ENCODE results near the gene MS4A10. TPM values are rescaled to one million over a fixed set of nuclear protein-coding genes. Genes with fewer than 3 reads are reported as not detected.

The MS4A10 gene
- total RNA-seq, 1 donor from 2014 or later, result not detected

DNA sequence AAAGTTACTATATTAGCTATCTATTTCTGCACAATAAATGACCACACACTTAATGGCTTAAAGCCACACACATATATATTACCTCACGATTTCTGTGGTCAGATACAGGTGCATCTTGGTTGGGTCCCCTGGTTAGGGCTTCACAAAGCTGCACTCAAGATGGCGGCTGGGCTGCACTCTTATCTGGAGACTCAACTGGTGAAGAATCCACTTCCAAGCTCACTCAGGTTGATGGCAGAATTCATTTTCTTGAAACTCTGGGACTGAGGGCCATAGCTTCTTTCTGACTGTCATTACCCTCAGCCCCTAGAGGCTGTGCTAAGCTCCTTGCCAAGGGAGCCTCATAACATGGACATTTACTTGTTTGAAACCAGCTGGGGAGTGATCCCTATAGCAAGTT lies 5.1 kb upstream of the MS4A10 start:
- peaks cover 6% of the 10 kb centered on the region for H3K4me1 ChIP-seq
- TF ChIP-seq, protein P1, sequence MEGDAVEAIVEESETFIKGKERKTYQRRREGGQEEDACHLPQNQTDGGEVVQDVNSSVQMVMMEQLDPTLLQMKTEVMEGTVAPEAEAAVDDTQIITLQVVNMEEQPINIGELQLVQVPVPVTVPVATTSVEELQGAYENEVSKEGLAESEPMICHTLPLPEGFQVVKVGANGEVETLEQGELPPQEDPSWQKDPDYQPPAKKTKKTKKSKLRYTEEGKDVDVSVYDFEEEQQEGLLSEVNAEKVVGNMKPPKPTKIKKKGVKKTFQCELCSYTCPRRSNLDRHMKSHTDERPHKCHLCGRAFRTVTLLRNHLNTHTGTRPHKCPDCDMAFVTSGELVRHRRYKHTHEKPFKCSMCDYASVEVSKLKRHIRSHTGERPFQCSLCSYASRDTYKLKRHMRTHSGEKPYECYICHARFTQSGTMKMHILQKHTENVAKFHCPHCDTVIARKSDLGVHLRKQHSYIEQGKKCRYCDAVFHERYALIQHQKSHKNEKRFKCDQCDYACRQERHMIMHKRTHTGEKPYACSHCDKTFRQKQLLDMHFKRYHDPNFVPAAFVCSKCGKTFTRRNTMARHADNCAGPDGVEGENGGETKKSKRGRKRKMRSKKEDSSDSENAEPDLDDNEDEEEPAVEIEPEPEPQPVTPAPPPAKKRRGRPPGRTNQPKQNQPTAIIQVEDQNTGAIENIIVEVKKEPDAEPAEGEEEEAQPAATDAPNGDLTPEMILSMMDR (IDR thresholded peaks at IDR 0.05), result no peak
- H3K9me3 ChIP-seq, result no peaks in the 10 kb centered on the region
- H3K27ac ChIP-seq, result no peak overlapping the region
- no peaks in the 10 kb centered on the region for H3K27me3 ChIP-seq
- H3K36me3 ChIP-seq, result no peaks in the 10 kb centered on the region
- DNase-seq, result peak; percentile 20
- H3K4me3 ChIP-seq, result no peak overlapping the region
- no peak for ATAC-seq
- intact Hi-C loops (cut with DNase I), result no loop called here

DNA sequence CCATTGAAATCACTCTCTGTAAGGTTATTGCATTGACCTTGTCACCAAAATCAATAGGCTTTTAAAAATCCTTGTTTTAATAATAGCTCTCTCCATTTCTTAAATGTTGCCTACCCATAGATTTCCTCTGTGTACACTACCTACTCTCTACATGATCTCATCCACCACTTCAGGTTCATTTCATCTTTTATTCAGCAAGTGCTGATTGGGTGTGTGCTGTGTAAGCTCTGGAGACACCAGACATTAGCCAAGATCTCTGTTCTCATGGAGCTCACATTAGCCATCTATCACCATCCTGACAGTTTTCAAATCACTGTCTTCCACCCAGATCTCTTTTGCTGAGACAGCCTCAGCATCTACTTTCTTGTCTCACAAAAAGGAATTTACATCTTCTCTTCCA lies 4.4 kb upstream of the MS4A10 start:
- intact Hi-C loops (cut with DNase I), result no loop called here
- Histone ChIP-seq H3K4me3 (no peak overlapping the region), H3K27ac (no peak overlapping the region), H3K9me3 (no peaks in the 10 kb centered on the region), H3K36me3 (no peaks in the 10 kb centered on the region), H3K4me1 (no peaks in the 10 kb centered on the region), H3K27me3 (no peaks in the 10 kb centered on the region)
- DNase-seq (no peak), ATAC-seq (no peak)
- TF ChIP-seq, protein P1 (IDR thresholded peaks at IDR 0.05), result no peak

DNA sequence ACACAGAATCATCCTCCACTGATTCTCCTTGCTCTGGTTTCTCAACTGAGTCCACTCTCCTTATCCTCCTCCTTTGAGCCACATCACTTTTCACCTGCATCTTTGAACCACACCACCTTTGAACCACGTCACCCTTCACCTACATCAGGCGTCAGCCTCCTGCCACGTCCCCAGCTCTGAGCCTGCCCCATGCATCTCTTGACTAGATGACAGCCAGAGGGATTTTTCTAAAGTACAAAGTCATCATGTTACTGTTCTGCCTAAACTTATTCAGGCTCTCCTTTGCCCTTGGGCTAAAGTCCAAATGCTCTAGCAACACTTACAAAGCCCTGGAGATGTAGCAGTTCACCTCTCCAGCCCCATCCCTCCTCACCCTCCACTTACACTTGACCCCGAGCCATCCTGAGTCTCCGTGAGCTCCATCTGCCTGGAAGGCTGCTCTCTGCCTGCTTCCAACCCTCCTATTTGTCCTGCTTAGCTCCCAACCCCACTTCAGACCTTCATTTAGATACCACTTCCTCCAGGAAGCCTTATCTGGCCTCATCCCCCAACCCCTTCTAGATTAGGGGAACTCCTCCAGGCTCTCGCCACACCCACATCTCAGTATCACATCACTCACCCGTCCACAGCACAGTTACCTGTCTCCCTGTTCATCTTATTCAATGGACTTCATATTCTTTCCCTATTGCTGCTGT lies 3.7 kb upstream of the MS4A10 start:
- Histone ChIP-seq H3K9me3 (no peaks in the 10 kb centered on the region), H3K27ac (no peak overlapping the region), H3K27me3 (no peaks in the 10 kb centered on the region), H3K4me3 (no peak overlapping the region), H3K4me1 (no peaks in the 10 kb centered on the region), H3K36me3 (no peaks in the 10 kb centered on the region)
- TF ChIP-seq, protein P1 (IDR thresholded peaks at IDR 0.05), result no peak
- no peak for DNase-seq
- ATAC-seq, result no peak
- intact Hi-C loops (cut with DNase I), result no loop called here

DNA sequence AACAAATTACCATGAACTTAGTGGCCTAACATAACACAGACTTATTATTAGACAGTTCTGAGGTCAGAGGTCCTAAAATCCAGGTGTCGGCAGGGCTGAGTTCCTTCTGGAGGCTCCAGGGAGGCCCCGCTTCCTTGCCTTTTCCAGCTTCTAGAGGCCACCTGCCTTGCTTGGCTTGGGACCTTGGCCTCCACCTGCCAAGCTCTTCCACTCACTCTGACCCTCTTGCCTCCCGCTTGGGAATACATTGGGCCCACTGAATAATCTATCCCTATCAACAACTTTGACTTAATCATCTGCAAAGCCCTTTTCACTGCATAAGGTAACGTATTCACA lies 3.2 kb upstream of the MS4A10 start:
- TF ChIP-seq, protein P1 (IDR thresholded peaks at IDR 0.05), result no peak
- Histone ChIP-seq H3K9me3 (no peaks in the 10 kb centered on the region), H3K36me3 (no peaks in the 10 kb centered on the region), H3K27me3 (no peaks in the 10 kb centered on the region), H3K4me1 (no peaks in the 10 kb centered on the region), H3K4me3 (no peak overlapping the region), H3K27ac (no peak overlapping the region)
- no peak for ATAC-seq
- no peak for DNase-seq
- intact Hi-C loops (cut with DNase I), result no loop called here

DNA sequence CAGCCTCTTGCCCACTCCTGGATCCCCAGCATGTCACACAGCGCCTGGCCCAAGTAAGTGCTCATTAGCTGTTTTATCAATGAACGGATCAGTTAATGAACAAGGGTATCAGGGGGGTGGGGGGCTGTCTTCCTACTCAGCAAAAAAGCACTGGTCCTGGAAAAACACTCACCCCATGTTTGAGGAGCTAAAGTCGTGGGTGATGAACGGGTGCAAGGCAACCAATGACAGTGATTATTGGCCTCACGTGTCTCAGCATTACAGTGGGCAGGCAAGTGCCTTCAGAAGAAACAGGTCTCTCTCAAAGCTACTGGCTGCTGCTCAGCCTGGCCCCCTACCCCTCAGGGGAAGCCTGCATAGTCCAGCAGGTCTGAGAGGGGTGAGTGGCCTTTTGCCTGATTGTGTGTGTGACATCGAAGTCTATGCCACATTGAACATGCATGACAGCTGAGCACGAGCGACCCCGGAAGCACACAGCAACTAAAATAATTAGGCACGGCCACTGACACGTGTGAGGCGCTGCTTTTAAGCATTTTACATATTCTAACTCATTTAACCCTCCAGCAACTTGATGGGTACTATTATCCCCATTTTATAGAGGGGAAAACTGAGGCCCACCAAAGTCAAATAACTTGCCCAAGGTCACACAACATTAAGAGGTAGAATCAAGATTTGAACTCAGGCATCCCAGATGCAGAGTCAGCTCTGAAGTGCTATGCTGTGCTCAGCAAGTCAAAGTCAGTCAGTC lies 2.6 kb upstream of the MS4A10 start:
- DNase-seq (no peak), ATAC-seq (no peak)
- Histone ChIP-seq H3K27me3 (no peaks in the 10 kb centered on the region), H3K4me1 (no peaks in the 10 kb centered on the region), H3K36me3 (no peaks in the 10 kb centered on the region), H3K27ac (no peak overlapping the region), H3K4me3 (no peak overlapping the region), H3K9me3 (no peaks in the 10 kb centered on the region)
- TF ChIP-seq, protein P1 (IDR thresholded peaks at IDR 0.05), result no peak
- intact Hi-C loops (cut with DNase I), result no loop called here

All from upper lobe of right lung (tissue), 1 donor.